Gastrocnemius medialis (tissue), 4 donors: ENCODE data around the gene BCL11A. TPM values are rescaled to one million over a fixed set of nuclear protein-coding genes. Genes with fewer than 3 reads are reported as not detected.

Experiments used
- ATAC-seq, 2 donors: fragments of 150-250 bp; one replicate each; pipeline ENCODE4 v1.9.1; 2016
- DNase-seq, 2 donors: peaks; one replicate each; pipeline ENCODE4 v3.0.0-alpha.2; 2019
- H3K27ac ChIP-seq, 4 donors: fragments of 200-600 bp; sonication (generic); 1 replicate in 1 of 4; 2 replicates in 3 of 4; pipeline ENCODE4 v1.5.1; 2016 to 2018; ENCODE audit warnings: mild to moderate bottlenecking in 2 of 4, moderate library complexity in 1 of 4
- H3K27me3 ChIP-seq, 3 donors: fragments of 200-600 bp; sonication (generic) in 2 of 3; 1 replicate in 1 of 3; 2 replicates in 2 of 3; pipeline versions ENCODE4 v1.5.1 to v1.6.0; 2016 to 2019; ENCODE audit warnings: mild to moderate bottlenecking in 1 of 3, moderate library complexity in 1 of 3
- H3K36me3 ChIP-seq, 2 donors: fragments of 200-600 bp; sonication (generic) in 1 of 2; one replicate each; pipeline ENCODE4 v1.5.1; 2017 to 2018
- H3K4me1 ChIP-seq, 2 donors: fragments of 200-600 bp; sonication (generic) in 1 of 2; one replicate each; pipeline ENCODE4 v1.5.1; 2016 to 2017; ENCODE audit warnings: mild to moderate bottlenecking in 2 of 2
- H3K4me3 ChIP-seq, 4 donors: fragments of 200-600 bp; sonication (generic) in 3 of 4; 1 replicate in 1 of 4; 2 replicates in 3 of 4; pipeline ENCODE4 v1.5.1; 2016 to 2019; ENCODE audit warnings: mild to moderate bottlenecking in 2 of 4
- H3K9me3 ChIP-seq, 3 donors: fragments of 200-600 bp; sonication (generic) in 2 of 3; 1 replicate in 1 of 3; 2 replicates in 2 of 3; pipeline ENCODE4 v1.5.1; 2016 to 2019
- POLR2A ChIP-seq, 2 donors: fragments of 450-650 bp; IDR thresholded peaks; one replicate each; pipeline ENCODE4 v1.6.1; 2017; ENCODE audit warnings: antibody characterized with exemption in 2 of 2, mild to moderate bottlenecking in 2 of 2, moderate library complexity in 2 of 2
- in situ Hi-C, 4 donors: fragments of 200-750 bp; cut with MboI; loops; one replicate each; pipeline versions ENCODE4 v1.15.0 to v1.8.0; 2017; ENCODE audit warnings: low sequenced_read_pairs in 4 of 4
- intact Hi-C: fragments of 100-400 bp; cut with DNase I; formaldehyde crosslinking; loops from one replicate; pipeline ENCODE4 v1.15.1; 2023; ENCODE audit warnings: low total_unique reads
- total RNA-seq, 4 donors: library from RNA; depleted of rRNA; stranded (reverse); fragments of >200 nt; gene quantifications; one replicate each; pipeline versions ENCODE4 v1.1.0 to v1.2.3, GENCODE V29; 2016
- TF ChIP-seq, protein P1 (sequence below), 5 experiments: fragments of 450-650 bp in 3 of 5; fragments of 200-600 bp in 2 of 5; sonication (generic) in 2 of 5; IDR thresholded peaks in 4 of 5; conservative IDR thresholded peaks in 1 of 5; 1 replicate in 4 of 5; 2 replicates in 1 of 5; pipeline ENCODE4 v1.5.1; 2016 to 2019; ENCODE audit warnings: antibody characterized with exemption in 5 of 5, mild to moderate bottlenecking in 3 of 5, moderate library complexity in 3 of 5

Gene BCL11A
- total RNA-seq, 4 donors from 2014 or later: 0.04 to 1.0 (median 0.07) TPM; not detected in 1

DNA sequence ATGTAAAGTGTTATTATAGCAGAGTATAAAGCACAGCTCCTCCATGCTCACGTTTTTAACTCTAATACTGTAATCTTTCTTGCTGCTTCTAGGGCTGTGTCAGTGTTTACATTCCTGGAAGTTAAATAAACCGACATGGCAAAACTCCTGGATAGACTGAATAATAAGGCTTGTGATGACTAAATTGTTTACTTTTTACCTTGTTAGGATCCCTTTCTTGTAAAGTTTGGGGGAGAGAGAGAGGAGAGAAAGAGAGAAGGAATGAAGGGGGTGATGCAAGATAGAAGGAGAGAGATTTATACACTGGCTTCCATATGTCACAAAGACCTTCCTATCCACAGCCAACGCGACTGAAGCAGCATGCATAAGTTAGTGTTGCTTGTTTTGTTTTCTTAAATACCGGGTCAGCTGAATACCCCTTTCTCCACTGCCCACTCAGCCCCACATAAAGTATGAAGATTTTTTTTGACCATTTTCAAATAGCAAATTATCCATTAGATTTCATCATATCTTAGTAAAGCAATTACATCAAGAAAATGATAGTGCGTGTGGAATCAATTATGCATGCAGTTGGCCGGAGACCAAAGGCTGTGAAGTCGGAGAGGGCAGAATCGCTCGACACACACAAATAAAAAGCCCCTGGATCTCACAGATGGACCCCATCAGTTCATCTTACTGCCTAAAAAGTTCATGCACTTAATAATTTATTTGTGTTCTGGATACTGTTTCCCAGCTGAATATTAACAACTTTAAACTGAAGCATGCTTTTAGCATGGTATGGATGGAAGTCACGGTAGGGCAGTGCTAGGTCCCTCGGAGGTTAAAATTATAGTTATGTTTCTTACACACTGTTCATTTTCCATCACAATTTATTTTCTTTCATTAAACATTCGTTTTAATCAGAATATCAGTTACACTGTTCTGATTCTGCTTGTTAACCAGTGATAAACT lies 20.1 kb downstream of the BCL11A start:
- Histone ChIP-seq H3K9me3 (no peaks in the 10 kb centered on the region), H3K4me3 (no peak overlapping the region), H3K4me1 (no peaks in the 10 kb centered on the region), H3K36me3 (no peaks in the 10 kb centered on the region), H3K27ac (no peak overlapping the region), H3K27me3 (peaks cover 14 to 36% (median 36%) of the 10 kb centered on the region in 3 donors)
- intact Hi-C loops: no loop called here
- in situ Hi-C loops: no loop called here
- TF ChIP-seq POLR2A (IDR thresholded peaks at IDR 0.05): no peak
- TF ChIP-seq, protein P1, sequence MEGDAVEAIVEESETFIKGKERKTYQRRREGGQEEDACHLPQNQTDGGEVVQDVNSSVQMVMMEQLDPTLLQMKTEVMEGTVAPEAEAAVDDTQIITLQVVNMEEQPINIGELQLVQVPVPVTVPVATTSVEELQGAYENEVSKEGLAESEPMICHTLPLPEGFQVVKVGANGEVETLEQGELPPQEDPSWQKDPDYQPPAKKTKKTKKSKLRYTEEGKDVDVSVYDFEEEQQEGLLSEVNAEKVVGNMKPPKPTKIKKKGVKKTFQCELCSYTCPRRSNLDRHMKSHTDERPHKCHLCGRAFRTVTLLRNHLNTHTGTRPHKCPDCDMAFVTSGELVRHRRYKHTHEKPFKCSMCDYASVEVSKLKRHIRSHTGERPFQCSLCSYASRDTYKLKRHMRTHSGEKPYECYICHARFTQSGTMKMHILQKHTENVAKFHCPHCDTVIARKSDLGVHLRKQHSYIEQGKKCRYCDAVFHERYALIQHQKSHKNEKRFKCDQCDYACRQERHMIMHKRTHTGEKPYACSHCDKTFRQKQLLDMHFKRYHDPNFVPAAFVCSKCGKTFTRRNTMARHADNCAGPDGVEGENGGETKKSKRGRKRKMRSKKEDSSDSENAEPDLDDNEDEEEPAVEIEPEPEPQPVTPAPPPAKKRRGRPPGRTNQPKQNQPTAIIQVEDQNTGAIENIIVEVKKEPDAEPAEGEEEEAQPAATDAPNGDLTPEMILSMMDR (IDR thresholded peaks at IDR 0.05 in 4 of 5, conservative IDR thresholded peaks at IDR 0.05 in 1 of 5): no peak
- no peak for DNase-seq
- no peak for ATAC-seq

DNA sequence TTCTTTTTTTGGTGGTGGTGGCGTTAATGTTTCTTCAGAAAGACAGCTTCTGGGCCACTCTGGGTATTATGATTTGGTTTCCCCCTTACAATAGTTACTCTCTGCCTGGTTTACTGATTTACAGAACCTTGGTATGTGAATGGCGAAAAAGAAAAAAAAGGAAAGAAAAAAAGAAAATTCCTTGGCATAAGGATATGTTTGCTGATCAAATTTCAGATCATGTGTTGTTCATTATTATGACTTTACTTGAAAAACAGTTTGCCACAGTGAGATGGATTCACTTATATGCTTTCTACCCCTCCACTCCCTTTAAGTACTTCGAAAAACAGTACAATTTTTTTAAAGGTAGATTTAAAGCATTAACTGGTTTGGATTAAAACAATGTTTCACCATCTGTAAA lies 21.0 kb downstream of the BCL11A start:
- intact Hi-C loops: no loop called here
- DNase-seq (no peak), ATAC-seq (no peak)
- Histone ChIP-seq H3K27ac (no peak overlapping the region), H3K9me3 (no peaks in the 10 kb centered on the region), H3K4me1 (no peaks in the 10 kb centered on the region), H3K4me3 (no peak overlapping the region), H3K27me3 (peaks cover 16 to 36% (median 36%) of the 10 kb centered on the region in 3 donors), H3K36me3 (no peaks in the 10 kb centered on the region)
- no peak for TF ChIP-seq POLR2A (IDR thresholded peaks at IDR 0.05)
- TF ChIP-seq, protein P1 (IDR thresholded peaks at IDR 0.05 in 4 of 5, conservative IDR thresholded peaks at IDR 0.05 in 1 of 5): no peak
- in situ Hi-C loops: no loop called here

DNA sequence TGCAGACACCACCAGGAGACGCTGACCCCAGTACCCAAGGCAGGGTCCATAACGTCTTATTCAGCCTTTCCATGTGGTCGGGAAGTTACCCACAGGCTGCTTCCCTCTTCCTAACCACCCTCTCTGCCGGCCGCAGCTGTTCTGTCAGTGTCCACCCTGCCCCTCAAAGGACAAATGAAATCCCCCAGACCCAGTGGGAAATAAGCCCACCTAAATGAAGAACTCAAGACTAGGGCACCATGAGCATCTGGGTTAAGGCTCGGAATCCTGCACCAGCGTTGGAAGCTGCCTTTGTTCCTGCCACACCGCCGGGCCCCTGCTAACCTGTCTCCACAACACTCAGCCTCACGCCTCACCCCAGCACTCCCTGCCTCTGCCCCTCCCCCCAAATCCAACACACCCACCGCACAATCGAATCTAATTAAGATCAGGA lies 21.7 kb downstream of the BCL11A start:
- H3K27ac ChIP-seq: no peak overlapping the region
- no peak overlapping the region for H3K4me3 ChIP-seq
- no peaks in the 10 kb centered on the region for H3K9me3 ChIP-seq
- intact Hi-C loops: no loop called here
- in situ Hi-C loops: no loop called here
- ATAC-seq (no peak), DNase-seq (no peak)
- no peaks in the 10 kb centered on the region for H3K4me1 ChIP-seq
- TF ChIP-seq, protein P1 (IDR thresholded peaks at IDR 0.05 in 4 of 5, conservative IDR thresholded peaks at IDR 0.05 in 1 of 5): no peak
- TF ChIP-seq POLR2A (IDR thresholded peaks at IDR 0.05): no peak
- peaks cover 16 to 36% (median 36%) of the 10 kb centered on the region in 3 donors for H3K27me3 ChIP-seq
- H3K36me3 ChIP-seq: no peaks in the 10 kb centered on the region

- Histone ChIP-seq H3K9me3 (no peaks in the 10 kb centered on the region), H3K4me1 (no peaks in the 10 kb centered on the region), H3K27me3 (peaks cover 16 to 36% (median 36%) of the 10 kb centered on the region in 3 donors), H3K36me3 (no peaks in the 10 kb centered on the region), H3K4me3 (no peak overlapping the region), H3K27ac (no peak overlapping the region)
- no peak for TF ChIP-seq POLR2A (IDR thresholded peaks at IDR 0.05)
- TF ChIP-seq, protein P1 (IDR thresholded peaks at IDR 0.05 in 4 of 5, conservative IDR thresholded peaks at IDR 0.05 in 1 of 5): no peak
- ATAC-seq: no peak
- intact Hi-C loops: no loop called here
- in situ Hi-C loops: no loop called here
- no peak for DNase-seq
Measured at GRCh38 chr2:60530660-60531281, 22.7 kb downstream of the BCL11A start.
